ENCODE results near the gene PCMTD2.
"Not testable (repeated sequence)": the region's sequence is repeated elsewhere in the genome, so short reads cannot be mapped to it uniquely, and the experiment has no call there.

PCMTD2 gene

GRCh38 chr20:64229507-64230061 lies 26.0 kb upstream of the PCMTD2 start:
- no peak overlapping the region for H3K4me3 Mint-ChIP-seq
- no peak for DNase-seq
- no peak for ATAC-seq (replicated peaks)
- H3K9me3 Mint-ChIP-seq = no peaks in the 10 kb centered on the region
- H3K36me3 Mint-ChIP-seq = no peaks in the 10 kb centered on the region
- peaks cover 6 to 15% of the 10 kb centered on the region in 2 donors for H3K27me3 Mint-ChIP-seq
- no peak overlapping the region for H3K27ac Mint-ChIP-seq
- peaks cover 0 to 3% of the 10 kb centered on the region in 2 donors for H3K4me1 Mint-ChIP-seq

- H3K27me3 Mint-ChIP-seq = peaks cover 6 to 12% of the 10 kb centered on the region in 2 donors
- H3K27ac Mint-ChIP-seq = no peak overlapping the region
- H3K9me3 Mint-ChIP-seq = no peaks in the 10 kb centered on the region
- ATAC-seq (replicated peaks) (no peak), DNase-seq (no peak)
- H3K4me1 Mint-ChIP-seq = peaks cover 0 to 3% of the 10 kb centered on the region in 2 donors
- H3K36me3 Mint-ChIP-seq = no peaks in the 10 kb centered on the region
- no peak overlapping the region for H3K4me3 Mint-ChIP-seq
Observed at GRCh38 chr20:64230461-64231145, 24.9 kb upstream of the PCMTD2 start.

GRCh38 chr20:64231621-64232550 lies 23.7 kb upstream of the PCMTD2 start:
- no peak for DNase-seq
- Mint-ChIP-seq H3K27ac (no peak overlapping the region), H3K9me3 (no peaks in the 10 kb centered on the region), H3K4me3 (no peak overlapping the region), H3K27me3 (peaks cover 8% of the 10 kb centered on the region in 2 donors), H3K36me3 (no peaks in the 10 kb centered on the region), H3K4me1 (peaks cover 0 to 3% of the 10 kb centered on the region in 2 donors)
- ATAC-seq (replicated peaks) = no peak

- no peaks in the 10 kb centered on the region for H3K9me3 Mint-ChIP-seq
- no peak overlapping the region for H3K27ac Mint-ChIP-seq
- H3K4me1 Mint-ChIP-seq = peaks cover 0 to 5% of the 10 kb centered on the region in 2 donors
- DNase-seq (no peak), ATAC-seq (replicated peaks) (peak in 1 of 2 donors; percentile 42)
- no peaks in the 10 kb centered on the region for H3K36me3 Mint-ChIP-seq
- H3K27me3 Mint-ChIP-seq = peaks cover 8 to 12% of the 10 kb centered on the region in 2 donors
- H3K4me3 Mint-ChIP-seq = no peak overlapping the region
Observed at GRCh38 chr20:64232794-64233193, 22.8 kb upstream of the PCMTD2 start.

GRCh38 chr20:64233725-64234124 lies 21.8 kb upstream of the PCMTD2 start:
- DNase-seq = no peak
- Mint-ChIP-seq H3K36me3 (no peaks in the 10 kb centered on the region), H3K9me3 (no peaks in the 10 kb centered on the region), H3K27me3 (peaks cover 4 to 6% of the 10 kb centered on the region in 2 donors), H3K27ac (no peak overlapping the region), H3K4me1 (peaks cover 2 to 5% of the 10 kb centered on the region in 2 donors), H3K4me3 (no peak overlapping the region)
- ATAC-seq (replicated peaks) = no peak

GRCh38 chr20:64234291-64234791 lies 21.2 kb upstream of the PCMTD2 start:
- H3K4me1 Mint-ChIP-seq = peaks cover 8 to 9% of the 10 kb centered on the region in 2 donors
- H3K27ac Mint-ChIP-seq = no peak overlapping the region
- peaks cover 4 to 6% of the 10 kb centered on the region in 2 donors for H3K27me3 Mint-ChIP-seq
- H3K9me3 Mint-ChIP-seq = no peaks in the 10 kb centered on the region
- no peak overlapping the region for H3K4me3 Mint-ChIP-seq
- ATAC-seq (replicated peaks) (no peak), DNase-seq (no peak)
- H3K36me3 Mint-ChIP-seq = no peaks in the 10 kb centered on the region

- not testable (repeated sequence) for H3K27ac Mint-ChIP-seq; DNase-seq; ATAC-seq (replicated peaks); H3K27me3 Mint-ChIP-seq; H3K4me3 Mint-ChIP-seq; H3K9me3 Mint-ChIP-seq; H3K36me3 Mint-ChIP-seq
- H3K4me1 Mint-ChIP-seq = peaks cover 9 to 15% of the 10 kb centered on the region in 2 donors
Observed at GRCh38 chr20:64234921-64235565, 20.5 kb upstream of the PCMTD2 start.

GRCh38 chr20:64236137-64237088 lies 19.1 kb upstream of the PCMTD2 start:
- Mint-ChIP-seq H3K36me3 (no peaks in the 10 kb centered on the region), H3K27ac (no peak overlapping the region), H3K4me1 (peaks cover 9 to 23% of the 10 kb centered on the region in 2 donors), H3K4me3 (no peak overlapping the region), H3K9me3 (no peaks in the 10 kb centered on the region), H3K27me3 (peaks cover 0 to 6% of the 10 kb centered on the region in 2 donors)
- DNase-seq (no peak), ATAC-seq (replicated peaks) (no peak)

- no peak overlapping the region for H3K27ac Mint-ChIP-seq
- peaks cover 0 to 11% of the 10 kb centered on the region in 2 donors for H3K27me3 Mint-ChIP-seq
- DNase-seq (no peak), ATAC-seq (replicated peaks) (no peak)
- no peak overlapping the region for H3K4me3 Mint-ChIP-seq
- H3K36me3 Mint-ChIP-seq = no peaks in the 10 kb centered on the region
- peaks cover 11 to 28% of the 10 kb centered on the region in 2 donors for H3K4me1 Mint-ChIP-seq
- H3K9me3 Mint-ChIP-seq = no peaks in the 10 kb centered on the region
Observed at GRCh38 chr20:64237316-64237715, 18.2 kb upstream of the PCMTD2 start.

- DNase-seq (no peak), ATAC-seq (replicated peaks) (no peak)
- Mint-ChIP-seq H3K9me3 (no peaks in the 10 kb centered on the region), H3K36me3 (no peaks in the 10 kb centered on the region), H3K27ac (peak overlapping the region; percentile 20), H3K4me1 (peaks cover 13 to 31% of the 10 kb centered on the region in 2 donors), H3K27me3 (peaks cover 6 to 20% of the 10 kb centered on the region in 2 donors), H3K4me3 (no peak overlapping the region)
Observed at GRCh38 chr20:64238115-64238825, 17.3 kb upstream of the PCMTD2 start.

- Mint-ChIP-seq H3K4me3 (no peak overlapping the region), H3K27ac (peak overlapping the region; percentile 67), H3K9me3 (no peaks in the 10 kb centered on the region), H3K27me3 (peaks cover 10 to 24% of the 10 kb centered on the region in 2 donors), H3K4me1 (peaks cover 10 to 31% of the 10 kb centered on the region in 2 donors), H3K36me3 (no peaks in the 10 kb centered on the region)
- ATAC-seq (replicated peaks) (peak; percentile 97 to 98), DNase-seq (peak; percentile 70)
Observed at GRCh38 chr20:64238851-64239387, 16.6 kb upstream of the PCMTD2 start.

- Mint-ChIP-seq H3K4me3 (no peak overlapping the region), H3K9me3 (no peaks in the 10 kb centered on the region), H3K36me3 (no peaks in the 10 kb centered on the region), H3K27me3 (peaks cover 15 to 29% of the 10 kb centered on the region in 2 donors), H3K27ac (peak overlapping the region; percentile 67), H3K4me1 (peaks cover 10 to 31% of the 10 kb centered on the region in 2 donors)
- DNase-seq (no peak), ATAC-seq (replicated peaks) (peak; percentile 7 to 8)
Observed at GRCh38 chr20:64239449-64240242, 15.9 kb upstream of the PCMTD2 start.
